Body of pancreas (tissue), 4 donors: ENCODE results near the gene EBLN2.

Source experiments
- POLR2A ChIP-seq, 3 donors: fragments of 450-650 bp; IDR thresholded peaks; one replicate each; pipeline ENCODE4 v1.6.1; 2016; ENCODE audit warnings: antibody characterized with exemption in 3 of 3, mild to moderate bottlenecking in 2 of 3
- TF ChIP-seq, protein P1 (sequence below), 7 experiments: fragments of 450-650 bp in 4 of 7; fragments of 200-600 bp in 3 of 7; sonication (generic) in 3 of 7; IDR thresholded peaks; one replicate each; pipeline ENCODE4 v1.5.1; 2016 to 2019; ENCODE audit warnings: antibody characterized with exemption in 7 of 7

DNA sequence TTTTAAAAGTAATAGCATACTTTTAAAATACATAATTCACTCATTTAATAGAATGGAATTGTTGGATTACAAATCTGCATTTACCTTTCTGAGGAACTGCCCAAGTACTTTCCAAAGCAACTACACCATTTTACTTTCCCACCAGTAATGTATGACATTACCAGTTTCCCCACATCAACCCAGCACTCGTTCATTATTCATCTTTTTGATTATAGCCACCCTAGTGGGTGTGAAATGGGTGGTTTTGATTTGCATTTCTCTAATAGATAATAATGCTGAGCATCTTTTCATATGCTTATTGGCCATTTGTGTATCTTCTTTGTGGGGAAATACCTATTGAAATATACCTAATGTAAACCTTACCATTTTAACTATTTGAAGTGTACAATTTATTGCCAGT lies 18.0 kb upstream of the EBLN2 start:
- TF ChIP-seq, protein P1, sequence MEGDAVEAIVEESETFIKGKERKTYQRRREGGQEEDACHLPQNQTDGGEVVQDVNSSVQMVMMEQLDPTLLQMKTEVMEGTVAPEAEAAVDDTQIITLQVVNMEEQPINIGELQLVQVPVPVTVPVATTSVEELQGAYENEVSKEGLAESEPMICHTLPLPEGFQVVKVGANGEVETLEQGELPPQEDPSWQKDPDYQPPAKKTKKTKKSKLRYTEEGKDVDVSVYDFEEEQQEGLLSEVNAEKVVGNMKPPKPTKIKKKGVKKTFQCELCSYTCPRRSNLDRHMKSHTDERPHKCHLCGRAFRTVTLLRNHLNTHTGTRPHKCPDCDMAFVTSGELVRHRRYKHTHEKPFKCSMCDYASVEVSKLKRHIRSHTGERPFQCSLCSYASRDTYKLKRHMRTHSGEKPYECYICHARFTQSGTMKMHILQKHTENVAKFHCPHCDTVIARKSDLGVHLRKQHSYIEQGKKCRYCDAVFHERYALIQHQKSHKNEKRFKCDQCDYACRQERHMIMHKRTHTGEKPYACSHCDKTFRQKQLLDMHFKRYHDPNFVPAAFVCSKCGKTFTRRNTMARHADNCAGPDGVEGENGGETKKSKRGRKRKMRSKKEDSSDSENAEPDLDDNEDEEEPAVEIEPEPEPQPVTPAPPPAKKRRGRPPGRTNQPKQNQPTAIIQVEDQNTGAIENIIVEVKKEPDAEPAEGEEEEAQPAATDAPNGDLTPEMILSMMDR (IDR thresholded peaks at IDR 0.05) = no peak
- TF ChIP-seq POLR2A (IDR thresholded peaks at IDR 0.05) = no peak
